GM19397 (cell line): Measurements from ENCODE around the gene STPG3.

ENCODE experiments used
- ATAC-seq: cut with Tn5 transposase; IDR thresholded peaks from one replicate; pipeline ENCODE4 v1.9.1; 2021; ENCODE audit warnings: mild to moderate bottlenecking, moderate library complexity; ENCODE audit not compliant: unreplicated experiment

STPG3 gene

DNA sequence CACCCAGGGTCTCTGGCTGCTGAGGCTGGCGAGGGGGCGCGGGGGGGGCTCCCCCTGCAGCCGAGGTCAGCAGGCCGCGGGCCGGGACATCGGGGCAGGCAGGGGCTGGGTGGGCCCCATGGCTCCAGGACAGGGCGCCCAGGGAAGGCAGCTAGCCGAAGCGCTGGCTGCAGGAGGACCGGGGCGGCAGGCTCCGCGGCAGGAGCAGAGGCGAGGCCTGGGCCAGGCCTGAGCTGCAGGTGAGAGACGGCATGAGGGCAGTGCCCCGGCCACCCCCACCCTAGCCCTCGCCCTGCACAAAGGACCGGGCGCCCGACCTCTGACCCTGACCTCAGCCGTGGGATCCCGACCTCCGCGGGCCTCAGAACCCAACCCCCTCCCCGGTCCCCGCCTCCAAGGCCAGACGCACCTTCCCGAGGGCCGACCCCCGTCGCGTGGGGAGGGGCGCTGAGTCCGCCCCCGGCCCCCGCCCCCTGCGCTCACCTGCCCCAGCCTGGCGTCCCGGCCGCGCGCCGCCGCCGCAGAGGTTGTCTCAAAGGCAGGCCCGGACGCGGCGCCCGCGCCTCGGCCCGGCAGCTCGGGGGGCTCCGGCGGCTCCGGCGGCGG is 29.5 kb upstream of the STPG3 start:
- ATAC-seq: no peak

DNA sequence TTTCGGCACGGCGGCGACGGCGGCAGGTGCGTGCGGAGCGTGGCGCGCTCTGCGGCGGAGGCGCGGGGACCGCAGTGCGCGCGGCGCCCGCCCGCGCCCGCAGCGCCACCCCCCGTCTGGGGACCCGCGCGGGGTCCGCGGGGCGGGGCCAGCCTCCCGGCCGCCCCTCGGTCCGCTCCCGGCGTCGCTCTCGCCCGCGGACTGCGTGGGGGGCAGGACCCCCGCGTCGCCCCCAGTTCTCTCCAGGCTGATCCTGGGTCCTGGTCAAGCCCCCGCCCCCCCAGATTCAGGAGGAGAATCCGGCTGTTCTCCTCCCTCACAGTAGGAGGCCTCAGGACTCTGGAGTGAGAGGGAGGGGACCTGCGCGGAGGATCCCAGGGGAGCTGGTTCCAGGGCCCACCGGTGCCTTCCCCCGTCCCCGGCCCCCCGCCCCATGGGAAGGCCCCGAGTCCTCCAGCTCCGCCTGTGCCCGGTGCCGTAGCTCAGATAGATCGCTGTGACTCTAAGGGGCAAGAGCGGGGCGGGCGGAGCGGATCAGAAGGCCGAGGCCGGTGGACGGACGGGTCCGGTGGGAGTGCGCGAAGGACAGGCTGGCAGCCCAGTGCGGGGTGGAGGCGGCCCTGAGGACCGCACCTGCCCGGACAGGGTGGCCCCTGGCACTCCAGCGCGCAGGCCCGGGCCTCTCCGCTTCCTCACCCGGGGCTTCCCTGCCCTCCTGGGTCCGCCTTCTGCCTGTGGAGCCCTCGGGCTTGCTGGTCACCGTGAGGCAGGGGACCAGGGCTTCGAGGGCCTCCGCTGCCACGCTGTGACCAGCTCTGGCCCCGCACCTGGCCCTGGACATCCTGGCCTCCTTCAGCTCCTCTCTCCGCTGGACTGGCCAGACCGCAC is 28.7 kb upstream of the STPG3 start, which contains the start of gene RNF208:
Gene RNF208 (minus strand): TSS at position 51 of the 888 bp plus-strand sequence. CDS start 1,028 bp downstream, outside the sequence.
- ATAC-seq: peak; percentile 4

DNA sequence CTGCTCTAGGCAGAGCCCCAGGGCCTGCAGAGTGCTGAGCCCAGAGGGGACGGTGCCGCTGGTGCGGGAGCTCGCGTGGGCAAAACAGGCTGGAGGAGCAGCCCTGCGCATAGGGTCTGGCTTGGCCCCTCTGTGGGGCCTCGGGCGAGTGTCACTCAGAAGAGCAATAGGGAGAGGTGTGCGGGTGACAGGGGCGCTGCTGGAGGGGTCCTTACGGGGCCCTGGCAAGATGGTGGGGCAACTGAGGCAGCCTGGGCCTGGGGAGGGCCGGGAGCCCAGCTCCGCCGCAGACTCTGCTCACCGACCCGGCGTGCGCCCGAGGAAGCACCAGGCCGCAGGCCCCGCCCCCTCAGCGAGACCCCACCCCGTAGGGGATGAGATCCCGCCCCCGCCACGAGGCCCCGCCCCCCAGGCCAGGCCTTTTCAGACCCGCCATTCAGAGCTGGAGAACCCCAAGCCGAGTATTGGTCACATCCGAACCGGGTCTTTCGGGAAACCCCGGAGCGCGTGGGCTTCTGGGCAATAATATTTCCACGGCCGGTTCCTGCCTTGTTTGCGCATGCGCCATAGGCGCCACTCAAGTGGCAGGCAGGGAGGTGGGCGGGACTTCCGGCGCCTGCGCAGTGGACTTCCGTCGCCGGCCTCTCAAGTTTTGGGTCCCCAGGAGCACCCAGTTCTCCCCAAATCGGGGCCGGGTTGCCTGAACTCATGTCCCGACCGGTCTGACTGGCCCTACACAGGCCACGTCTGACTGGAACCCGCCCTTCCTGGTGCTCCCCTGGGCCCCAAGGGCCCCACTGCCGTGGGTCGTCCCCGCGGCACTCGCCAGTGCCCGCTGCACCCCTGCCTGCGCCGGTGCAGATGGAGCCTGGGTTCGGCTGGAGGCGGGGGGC is 27.8 kb upstream of the STPG3 start:
- peak; percentile 66 for ATAC-seq

DNA sequence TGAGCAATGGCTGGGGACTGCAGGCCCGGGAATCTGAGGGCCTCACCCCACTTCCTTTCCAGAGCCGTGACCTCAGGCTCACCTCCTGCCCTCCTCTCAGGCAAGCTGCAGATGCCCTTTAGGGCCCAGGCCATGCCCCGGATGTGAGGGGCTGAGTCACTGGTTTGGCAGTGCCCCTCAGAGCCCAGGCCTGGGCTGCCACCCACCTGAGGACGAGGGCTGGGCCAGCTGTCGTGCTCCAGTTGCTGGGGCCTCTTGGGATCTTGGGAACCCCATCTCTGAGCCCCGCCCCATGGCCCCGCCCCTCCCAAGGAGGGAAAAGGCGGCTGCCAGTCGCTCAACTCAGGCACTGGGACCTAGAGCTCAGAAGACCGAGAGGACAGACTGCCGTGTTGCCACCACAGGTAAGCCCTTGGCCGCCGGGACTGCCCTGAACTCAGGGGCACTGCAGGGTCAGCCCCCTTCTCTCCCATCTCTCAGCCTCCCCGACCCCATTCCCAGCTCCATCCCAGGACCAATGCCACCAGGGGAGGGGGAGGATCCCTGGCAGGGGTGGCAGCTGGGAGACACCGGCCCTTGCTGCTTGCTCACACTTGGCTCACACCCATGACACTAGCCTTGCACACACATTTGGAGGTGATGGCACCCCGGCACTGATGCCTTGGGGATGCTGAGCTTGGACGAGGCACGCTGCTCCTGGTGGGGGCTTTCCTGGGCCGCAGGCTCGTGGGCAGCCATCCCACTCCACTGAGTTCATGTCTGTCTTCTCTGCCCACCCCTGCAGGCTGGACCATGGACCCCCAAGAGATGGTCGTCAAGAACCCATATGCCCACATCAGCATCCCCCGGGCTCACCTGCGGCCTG is 26.0 kb upstream of the STPG3 start, which contains the start of gene CYSRT1:
Gene CYSRT1 (plus strand): TSS at position 345 of the 865 bp plus-strand sequence. CDS start 448 bp downstream, at position 793.
- no peak for ATAC-seq

DNA sequence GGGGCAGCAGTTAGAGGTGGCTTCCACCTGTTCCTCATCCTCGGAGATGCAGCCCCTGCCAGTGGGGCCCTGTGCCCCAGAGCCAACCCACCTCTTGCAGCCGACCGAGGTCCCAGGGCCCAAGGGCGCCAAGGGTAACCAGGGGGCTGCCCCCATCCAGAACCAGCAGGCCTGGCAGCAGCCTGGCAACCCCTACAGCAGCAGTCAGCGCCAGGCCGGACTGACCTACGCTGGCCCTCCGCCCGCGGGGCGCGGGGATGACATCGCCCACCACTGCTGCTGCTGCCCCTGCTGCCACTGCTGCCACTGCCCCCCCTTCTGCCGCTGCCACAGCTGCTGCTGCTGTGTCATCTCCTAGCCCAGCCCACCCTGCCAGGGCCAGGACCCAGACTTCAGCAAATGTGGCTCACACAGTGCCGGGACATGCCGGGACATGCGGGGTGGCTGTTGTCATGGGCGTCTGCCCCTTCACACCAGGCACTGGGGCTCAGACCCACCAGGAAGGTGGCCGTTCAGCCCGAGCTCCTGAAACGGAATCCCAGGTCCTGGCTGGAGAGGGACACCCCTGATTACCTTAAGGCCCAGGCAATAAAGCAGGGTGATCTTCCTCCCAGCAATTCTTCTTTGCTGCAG is 25.3 kb upstream of the STPG3 start:
- no peak for ATAC-seq

DNA sequence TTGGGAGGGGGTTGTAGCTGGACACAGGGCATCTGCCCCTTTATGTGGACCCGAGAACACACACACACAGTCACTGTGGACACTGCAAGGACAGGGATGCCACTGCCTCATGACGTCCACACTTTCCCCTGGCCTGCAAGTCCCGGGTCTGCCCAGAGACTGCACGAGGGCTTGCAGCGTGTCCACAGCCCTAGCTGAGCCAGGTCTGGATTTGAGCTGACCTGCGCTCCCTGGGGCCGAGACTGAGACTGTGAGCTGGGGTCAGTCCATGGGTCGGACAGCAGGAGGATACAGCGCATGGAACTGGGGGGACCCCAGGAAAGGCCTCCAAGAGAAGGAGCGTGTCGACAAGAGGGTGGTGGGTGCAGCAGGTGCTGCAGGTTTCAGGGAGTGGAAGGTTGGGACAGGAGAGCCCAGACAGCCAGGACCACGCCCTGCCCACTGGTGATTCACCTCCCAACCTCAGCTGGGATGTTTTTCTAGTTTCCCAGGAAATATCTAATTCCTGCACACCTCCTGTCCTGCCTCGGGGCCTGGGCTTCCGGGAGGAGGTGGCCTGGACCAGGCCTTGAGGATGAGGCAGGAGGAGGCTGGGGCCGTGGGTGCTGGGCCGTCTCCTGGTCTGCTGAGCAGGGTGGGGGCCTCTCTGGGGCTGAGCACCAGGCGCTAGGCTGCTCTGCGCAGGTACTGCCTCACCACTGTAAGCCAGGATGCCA is 24.6 kb upstream of the STPG3 start:
- ATAC-seq: no peak

DNA sequence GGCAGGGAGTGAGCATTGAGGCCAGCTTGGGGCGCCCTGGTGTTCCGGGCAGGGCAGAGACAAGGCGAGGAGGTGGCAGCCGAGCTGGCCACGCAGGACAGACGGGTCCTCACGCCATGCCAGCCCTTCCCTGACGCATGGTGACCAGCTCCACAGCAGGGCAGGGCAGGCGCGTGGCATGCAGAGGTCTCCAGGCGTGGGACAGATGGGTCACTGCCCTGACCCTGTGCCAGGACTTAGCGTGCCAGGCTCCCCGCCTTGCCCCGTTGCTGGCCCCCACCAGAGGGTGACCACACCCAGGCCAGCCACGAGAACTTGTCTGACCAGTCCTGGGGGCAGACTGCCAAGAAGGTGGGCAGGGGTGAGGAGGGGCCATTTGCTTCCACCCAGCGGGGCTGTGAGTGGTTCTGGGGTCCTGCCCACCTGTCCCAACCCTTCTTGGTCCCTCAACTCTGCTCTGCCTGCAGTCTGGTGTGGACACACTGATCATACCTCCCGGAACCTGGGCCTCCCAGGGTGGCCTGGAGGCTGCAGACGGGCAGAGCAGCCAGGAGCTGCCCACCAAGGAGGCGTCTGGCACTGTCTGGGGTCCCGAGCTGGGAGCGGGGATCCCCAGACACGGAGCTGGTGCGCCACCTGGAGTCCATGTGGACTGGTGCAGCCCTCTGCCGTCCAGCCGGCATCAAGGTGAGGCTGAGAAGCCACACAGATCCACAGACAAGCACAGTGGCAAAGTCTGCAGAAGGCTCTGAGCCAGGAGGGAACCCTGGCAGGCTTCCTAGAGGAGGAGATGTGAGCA is 23.8 kb upstream of the STPG3 start, which contains the start of gene RNF224:
Gene RNF224 (plus strand): TSS at position 449 of the 799 bp plus-strand sequence. CDS start 834 bp downstream, outside the sequence.
- no peak for ATAC-seq

DNA sequence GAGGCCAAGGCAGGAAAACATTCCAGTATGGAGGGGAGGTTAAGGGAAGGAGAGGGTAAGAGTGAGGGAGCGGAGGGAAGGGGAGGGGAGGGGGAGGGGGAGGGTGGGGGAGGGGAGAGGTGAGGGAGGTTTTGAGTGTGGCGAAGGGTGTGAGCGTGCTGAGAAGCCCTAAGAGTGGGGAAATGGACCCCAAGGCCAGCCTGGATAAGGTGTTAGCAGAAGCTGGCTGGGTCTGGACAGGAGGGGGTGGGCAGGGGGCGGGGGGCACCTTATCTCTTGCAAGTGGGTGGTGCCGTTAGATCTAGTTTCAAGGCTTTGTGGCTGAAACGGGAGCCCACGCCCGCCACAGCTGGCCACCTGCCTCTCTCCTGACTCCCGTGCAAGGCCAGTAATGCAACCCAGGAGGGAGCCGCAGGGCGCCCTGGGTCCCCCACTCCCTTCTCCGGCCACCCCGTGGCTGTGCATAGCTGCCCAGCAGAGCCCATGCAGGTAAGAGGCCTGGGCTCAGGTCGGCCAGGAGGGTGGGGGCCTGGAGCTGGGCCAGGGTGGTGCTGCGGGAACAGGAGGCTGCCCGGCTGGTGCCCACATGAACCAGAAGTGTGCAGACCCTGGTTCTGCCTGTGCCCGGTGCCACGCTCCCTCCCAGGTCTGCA is 23.1 kb upstream of the STPG3 start:
- no peak for ATAC-seq

DNA sequence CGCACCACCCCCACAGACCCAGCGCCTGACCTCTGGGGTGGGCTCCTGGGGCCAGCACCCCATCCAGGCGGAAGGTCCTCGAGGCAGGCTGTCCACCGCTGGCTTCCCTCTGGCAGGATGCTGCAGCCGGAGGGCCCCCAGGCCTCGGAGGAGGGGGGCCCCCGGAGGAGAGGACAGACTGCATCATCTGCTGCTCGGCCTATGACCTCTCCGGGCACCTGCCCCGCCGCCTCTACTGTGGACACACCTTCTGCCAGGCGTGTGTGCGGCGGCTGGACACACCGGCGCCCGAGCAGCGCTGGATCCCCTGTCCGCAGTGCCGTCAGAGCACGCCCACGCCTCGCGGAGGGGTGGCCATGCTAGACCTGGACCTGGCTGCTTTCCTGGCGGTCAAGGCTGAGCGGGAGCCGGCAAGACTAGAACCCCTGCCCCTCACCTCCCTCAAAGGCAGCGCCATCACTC is 22.5 kb upstream of the STPG3 start:
- no peak for ATAC-seq

DNA sequence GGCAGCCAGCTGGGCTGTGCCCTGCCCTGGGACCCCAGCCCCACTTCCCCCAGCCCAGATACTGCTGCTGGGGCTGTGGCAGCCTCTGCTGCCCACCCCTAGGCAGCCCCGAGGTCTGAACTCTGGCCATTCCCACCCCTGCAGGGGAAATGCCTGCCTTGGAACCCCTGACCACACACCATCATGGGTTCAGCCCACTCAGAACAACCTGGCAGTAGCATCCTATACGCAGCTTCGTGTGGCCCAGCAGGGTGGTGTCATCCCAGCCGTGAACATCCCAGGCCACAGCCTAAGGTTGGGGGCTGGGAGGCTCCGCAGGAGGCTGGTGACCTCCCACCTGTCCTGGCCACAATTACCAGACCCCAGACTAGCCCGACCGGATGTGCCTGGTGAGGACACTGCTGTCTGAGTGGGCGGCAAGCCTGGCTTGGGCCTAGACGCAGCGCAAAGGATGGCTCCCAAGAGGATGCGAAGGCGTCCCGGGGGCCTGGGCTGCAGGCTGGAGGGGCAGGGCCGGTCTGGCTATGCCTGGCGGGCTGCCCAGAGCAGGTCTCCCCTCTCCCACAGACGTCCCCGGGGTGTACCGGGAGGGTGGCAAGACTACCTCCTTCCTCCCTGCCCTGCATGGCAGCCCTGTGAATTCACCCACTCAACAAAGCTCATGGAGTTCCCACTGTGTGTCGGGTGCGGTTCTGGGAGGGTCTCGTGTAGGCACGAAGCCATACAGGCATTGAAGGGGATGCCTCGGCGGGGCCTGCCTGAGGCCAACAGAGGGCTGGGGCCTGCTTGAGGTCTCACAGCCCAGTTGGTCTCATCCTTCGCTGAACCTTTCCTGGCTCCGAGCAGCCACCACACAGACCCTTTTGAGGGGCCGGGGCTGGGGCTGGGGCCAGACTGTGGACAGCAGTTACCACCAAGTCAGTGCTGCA is 21.9 kb upstream of the STPG3 start:
- no peak for ATAC-seq

DNA sequence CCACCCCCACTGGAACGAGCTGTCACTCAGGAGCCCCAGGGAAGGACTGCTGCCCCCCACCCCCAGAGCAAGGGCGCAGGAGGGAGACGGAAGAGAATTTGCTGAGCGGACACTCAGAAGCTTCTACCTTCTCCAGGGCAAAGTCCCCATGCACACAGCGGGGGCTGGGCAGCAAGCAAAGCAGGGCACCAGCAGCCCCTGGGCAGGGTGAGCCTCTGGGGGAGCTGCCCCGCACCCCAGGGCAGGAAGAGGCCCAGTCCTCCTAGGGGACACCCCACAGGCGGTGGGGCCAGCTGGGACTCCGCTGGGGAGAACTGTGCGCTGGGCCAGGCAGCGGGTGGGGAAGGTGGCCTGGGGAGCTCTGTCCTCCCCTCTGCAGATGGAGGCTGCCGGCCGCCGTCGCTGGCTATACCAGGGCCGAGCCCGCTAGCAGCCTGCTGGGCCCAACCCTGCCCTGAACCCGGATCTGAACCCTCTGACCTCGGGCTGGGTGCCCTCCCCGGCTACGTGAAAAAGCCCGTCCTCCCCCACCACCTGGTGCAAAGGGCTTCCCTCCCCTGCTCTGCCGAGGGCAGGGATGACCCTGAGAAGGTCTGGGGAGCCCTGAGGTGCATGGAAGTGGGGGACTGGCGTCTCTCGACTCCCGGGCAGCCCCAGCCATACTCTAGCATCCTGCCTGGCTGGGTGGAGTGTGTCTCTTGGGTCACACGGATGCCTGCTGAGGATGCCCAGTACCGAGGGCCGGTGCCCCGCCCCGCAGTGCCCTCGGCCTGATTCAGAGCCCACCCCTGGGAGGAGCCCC is 21.0 kb upstream of the STPG3 start:
- ATAC-seq: no peak

DNA sequence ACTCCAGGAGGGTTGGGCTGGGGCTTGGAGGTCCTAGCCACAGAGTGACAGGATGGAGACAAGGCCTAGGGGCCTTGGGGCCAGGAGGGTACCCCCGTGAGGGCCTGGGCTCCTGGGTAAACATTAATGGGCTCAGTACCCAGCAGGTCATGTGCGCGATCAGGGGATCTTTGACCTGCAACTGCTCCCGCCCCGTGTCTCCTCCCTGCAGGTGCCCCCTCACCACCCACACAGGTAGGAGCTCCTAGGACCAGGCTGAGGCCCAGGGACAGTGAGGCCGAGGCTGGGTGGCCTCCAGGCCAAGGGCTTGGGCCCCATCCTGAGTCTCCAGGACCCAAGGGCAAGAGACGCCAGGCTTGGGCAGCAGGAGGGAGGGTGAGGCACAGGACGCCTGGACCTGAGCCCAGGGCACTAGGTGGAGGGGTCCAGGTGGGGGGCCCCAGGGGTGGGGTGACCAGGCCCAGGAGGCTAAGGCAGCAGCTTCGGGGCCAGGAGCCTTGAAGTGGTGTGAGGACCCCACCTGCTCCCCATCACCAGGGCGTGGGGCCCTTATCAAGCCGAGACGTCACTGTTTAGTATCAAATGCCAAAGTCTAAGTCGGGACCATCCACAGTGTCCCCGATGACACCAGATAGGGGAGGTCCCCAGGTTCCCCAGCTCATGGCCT is 20.2 kb upstream of the STPG3 start, which contains the start of gene SLC34A3:
Gene SLC34A3 (plus strand): TSS at position 197 of the 667 bp plus-strand sequence. CDS start 802 bp downstream, outside the sequence.
- no peak for ATAC-seq

DNA sequence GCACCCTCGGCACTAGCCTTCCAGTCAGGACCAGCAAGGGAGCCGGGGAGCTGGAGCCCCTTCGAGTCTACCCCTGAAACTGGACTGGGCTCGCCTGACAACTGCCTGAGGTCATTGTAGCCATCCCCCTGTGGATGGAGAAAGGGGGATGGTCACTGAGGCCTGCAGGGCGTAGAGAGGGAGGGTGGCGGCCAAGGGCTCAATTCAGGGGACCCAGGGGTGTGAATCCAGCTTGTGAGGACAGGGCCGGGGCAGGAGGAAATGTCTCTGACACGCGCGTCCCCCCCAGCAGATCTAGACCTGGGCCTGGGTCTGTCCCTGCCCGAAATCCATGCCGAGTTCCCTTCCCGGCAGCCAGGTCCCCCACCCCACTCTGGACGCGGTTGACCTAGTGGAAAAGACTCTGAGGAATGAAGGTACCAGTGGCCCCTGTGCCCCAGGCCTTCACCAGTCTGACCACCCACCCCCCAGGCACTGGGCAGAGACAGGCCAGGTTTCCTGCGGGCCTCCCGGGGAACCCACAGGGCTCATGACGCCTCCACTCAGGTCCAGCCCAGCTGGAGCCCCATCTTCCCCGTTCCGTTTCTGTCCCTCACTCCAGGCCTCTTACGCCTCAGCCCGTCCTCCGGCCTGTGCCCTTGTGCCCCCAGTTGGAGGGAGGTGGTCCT is 19.6 kb upstream of the STPG3 start:
- ATAC-seq: no peak

DNA sequence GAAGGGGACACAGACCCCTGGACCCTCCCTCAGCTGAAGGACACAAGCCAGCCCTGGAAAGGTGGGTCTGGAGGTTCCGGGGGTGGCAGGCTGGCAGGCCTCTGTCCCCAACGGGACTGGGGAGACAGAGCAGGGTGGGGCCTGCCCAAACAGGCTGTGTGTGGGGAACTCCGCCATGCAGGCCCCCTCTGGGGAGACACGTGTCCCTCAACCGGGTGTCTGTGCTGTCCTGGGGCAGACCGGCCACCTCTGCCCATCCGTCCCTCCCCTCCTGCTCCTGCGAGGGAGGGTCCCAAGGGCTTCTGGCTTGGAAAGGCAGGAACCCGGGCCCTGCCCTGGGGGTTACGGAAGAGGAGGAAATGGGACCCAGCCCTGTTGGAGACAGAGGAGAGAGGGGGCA is 19.0 kb upstream of the STPG3 start:
- ATAC-seq: no peak
